Endothelial cell of umbilical vein (primary cell): Measurements from ENCODE around the gene BEND5. TPM values are rescaled to one million over a fixed set of nuclear protein-coding genes. Genes with fewer than 3 reads are reported as not detected.

Source experiments
- BruUV-seq: library from RNA; stranded (reverse); fragments of 400-500 nt; replicated peaks from 2 replicates; lab custom pipeline; 2021; lab: Mats Ljungman, UMichigan
- CTCF ChIA-PET: fragments of 300-600, 350-600 bp; sonication (Branson Sonifier 250); formaldehyde crosslinking; loops from one replicate; lab custom pipeline; 2021; ENCODE audit warnings: antibody characterized with exemption, inconsistent platforms; lab: Charles Lee
- POLR2A ChIA-PET: fragments of 300-600, 350-600 bp; sonication (Branson Sonifier 250); formaldehyde crosslinking; loops from one replicate; lab custom pipeline; 2021; ENCODE audit warnings: antibody characterized with exemption, inconsistent platforms; lab: Charles Lee
- DNase-seq: peaks from one replicate; pipeline ENCODE4 v3.0.0-alpha.2; 2011; ENCODE audit warnings: low read depth, low spot score
- FAIRE-seq: peaks from 2 replicates; lab custom pipeline; 2011; peaks lifted over from hg19 to GRCh38; lab: Jason Lieb, UNC
- H2AFZ ChIP-seq: 2 replicates; pipeline ENCODE4 v1.6.0; 2012; ENCODE audit warnings: low read depth, low read length, control low read depth, inconsistent platforms
- H3K27ac ChIP-seq: 2 replicates; pipeline ENCODE4 v1.5.1; 2011; ENCODE audit warnings: low read depth, mild to moderate bottlenecking, control low read depth, low read length, moderate library complexity; ENCODE audit not compliant: insufficient read depth
- H3K27me3 ChIP-seq, 2 experiments: 2 replicates each; pipeline versions ENCODE4 v1.6.0 to v1.6.1; 2011; ENCODE audit warnings: low read length in 2 of 2, mixed read lengths in 1 of 2; ENCODE audit not compliant: control insufficient read depth in 2 of 2, insufficient read depth in 2 of 2
- H3K36me3 ChIP-seq, 2 experiments: 2 replicates in 1 of 2; 3 replicates in 1 of 2; pipeline ENCODE4 v1.5.1; 2011; ENCODE audit warnings: low read length in 2 of 2, mild to moderate bottlenecking in 1 of 2, moderate library complexity in 1 of 2; ENCODE audit not compliant: control insufficient read depth in 2 of 2, insufficient read depth in 2 of 2; ENCODE audit errors: extremely low read depth in 1 of 2
- H3K4me1 ChIP-seq: 3 replicates; pipeline ENCODE4 v1.5.1; 2011; ENCODE audit warnings: mild to moderate bottlenecking, low read length; ENCODE audit not compliant: control insufficient read depth, insufficient read depth; ENCODE audit errors: extremely low read depth
- H3K4me2 ChIP-seq: 2 replicates; pipeline ENCODE4 v1.6.1; 2011; ENCODE audit warnings: low read length, control low read depth, mixed read lengths; ENCODE audit not compliant: insufficient read depth
- H3K4me3 ChIP-seq, 3 experiments: fragments of 200-600 bp in 1 of 3; sonication (generic), shearing (Covaris generic) in 1 of 3; replicated peaks in 1 of 3; 2 replicates each; pipeline ENCODE4 v1.5.1; 2011 to 2016; ENCODE audit warnings: control low read depth in 3 of 3, low read length in 3 of 3, mild to moderate bottlenecking in 2 of 3, inconsistent platforms in 1 of 3, low read depth in 1 of 3, moderate library complexity in 1 of 3; ENCODE audit not compliant: insufficient read depth in 1 of 3
- H3K79me2 ChIP-seq: 2 replicates; pipeline ENCODE4 v1.6.0; 2012; ENCODE audit warnings: low read length, inconsistent platforms; ENCODE audit not compliant: control insufficient read depth, insufficient read depth
- H3K9ac ChIP-seq: replicated peaks from 2 replicates; pipeline ENCODE3; 2011; ENCODE audit warnings: low read length, control low read depth; ENCODE audit not compliant: insufficient read depth; ENCODE audit errors: extremely low read depth
- H3K9me1 ChIP-seq: replicated peaks from 3 replicates; pipeline ENCODE4 v1.6.0; 2011; ENCODE audit warnings: mild to moderate bottlenecking, low read length; ENCODE audit not compliant: control insufficient read depth, insufficient read depth; ENCODE audit errors: extremely low read depth
- H3K9me3 ChIP-seq: replicated peaks from 2 replicates; pipeline ENCODE4 v1.5.1; 2012; ENCODE audit warnings: low read length, inconsistent platforms; ENCODE audit not compliant: control insufficient read depth, insufficient read depth
- H4K20me1 ChIP-seq: replicated peaks from 2 replicates; pipeline ENCODE3; 2011; ENCODE audit warnings: mild to moderate bottlenecking, low read length; ENCODE audit not compliant: control insufficient read depth, insufficient read depth; ENCODE audit errors: extremely low read depth
- EZH2 ChIP-seq: IDR thresholded peaks from 2 replicates; pipeline ENCODE4 v1.6.1; 2012; ENCODE audit warnings: borderline replicate concordance, low read depth, mild to moderate bottlenecking, moderate library complexity, low read length, inconsistent platforms; ENCODE audit not compliant: severe bottlenecking
- FOS ChIP-seq: IDR thresholded peaks from 2 replicates; pipeline ENCODE4 v1.6.1; 2011; ENCODE audit warnings: mild to moderate bottlenecking, low read length, moderate library complexity, borderline replicate concordance; ENCODE audit not compliant: insufficient read depth
- GATA2 ChIP-seq: IDR thresholded peaks from 2 replicates; pipeline ENCODE4 v1.7.0; 2011; ENCODE audit warnings: low read depth, mild to moderate bottlenecking, moderate library complexity, mixed read lengths, low read length; ENCODE audit not compliant: insufficient read length, insufficient read depth
- JUN ChIP-seq: IDR thresholded peaks from 2 replicates; pipeline ENCODE4 v1.6.1; 2011; ENCODE audit warnings: borderline replicate concordance, low read depth; ENCODE audit not compliant: insufficient read length, insufficient read depth
- MYC ChIP-seq: IDR thresholded peaks from one replicate; pipeline ENCODE4 v1.6.1; 2011; ENCODE audit warnings: mild to moderate bottlenecking, low read depth, low read length
- POLR2A ChIP-seq: IDR thresholded peaks from 2 replicates; pipeline ENCODE4 v1.6.1; 2012; ENCODE audit warnings: low read depth, mild to moderate bottlenecking, control low read depth, low read length
- POLR2AphosphoS5 ChIP-seq: IDR thresholded peaks from 2 replicates; pipeline ENCODE4 v1.6.1; 2012; ENCODE audit warnings: low read depth, mild to moderate bottlenecking, control low read depth, low read length, moderate library complexity; ENCODE audit not compliant: insufficient read depth
- dilution Hi-C: fragments of 300-500 bp; cut with MboI; formaldehyde crosslinking; loops from one replicate; pipeline ENCODE4 v1.15.0; 2019; ENCODE audit warnings: low sequenced_read_pairs; ENCODE audit not compliant: extremely low pct_ligation_motif_present
- intact Hi-C: fragments of 100-400 bp; cut with micrococcal nuclease; formaldehyde crosslinking; loops from one replicate; pipeline ENCODE4 v1.10.0; 2022
- polyA plus RNA-seq, 4 experiments: library from polyadenylated mRNA; depleted of rRNA in 3 of 4; stranded (reverse) in 3 of 4; unstranded in 1 of 4; fragments of >200 nt; gene quantifications; 2 replicates each; pipeline versions ENCODE4 v1.2.1 to v1.2.3, GENCODE V29; 2011 to 2012; ENCODE audit warnings: missing spikeins in 1 of 4
- total RNA-seq: library from RNA; stranded (reverse); gene quantifications from 2 replicates; pipeline ENCODE4 v1.2.3, GENCODE V29; 2021
- TF ChIP-seq, protein P1 (sequence below): IDR thresholded peaks from 2 replicates; pipeline ENCODE4 v1.6.1; 2011; ENCODE audit not compliant: insufficient read depth, insufficient read length
- TF ChIP-seq, protein P2 (sequence below), 2 donors: IDR thresholded peaks; 1 replicate in 1 of 2; 2 replicates in 1 of 2; pipeline ENCODE4 v1.5.1; 2011; ENCODE audit warnings: low read length in 2 of 2, mild to moderate bottlenecking in 2 of 2, moderate library complexity in 2 of 2, control low read depth in 1 of 2, inconsistent platforms in 1 of 2, low read depth in 1 of 2; ENCODE audit not compliant: insufficient read depth in 1 of 2; ENCODE audit errors: extremely low read depth in 1 of 2

BEND5 gene
- total and polyA plus RNA-seq, 2 donors (not counting 3 experiments of a cell fraction or from before 2014, with no cell fraction given), result not detected

DNA sequence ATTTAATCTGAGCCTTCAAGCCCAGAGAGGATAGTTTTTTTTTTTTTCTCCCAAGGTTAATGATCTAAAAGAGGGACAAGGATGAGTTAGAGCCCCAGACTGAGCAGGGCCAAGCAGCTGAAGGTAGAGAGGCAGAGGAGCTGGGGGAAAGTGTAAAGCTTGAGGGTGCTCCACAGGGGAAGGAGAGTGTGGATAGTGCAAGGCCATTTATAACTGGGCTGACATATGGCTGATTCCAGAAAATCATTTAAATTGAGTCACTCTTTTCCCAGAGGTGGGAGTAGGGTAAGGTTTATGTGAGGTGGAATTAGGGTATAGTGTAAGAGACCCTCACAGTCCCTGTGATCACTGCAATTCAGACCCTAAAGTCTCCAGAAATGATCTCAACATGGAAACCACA lies 55.8 kb downstream of the BEND5 start:
- POLR2A ChIA-PET, result no interaction called here
- Histone ChIP-seq H3K9ac (no peak overlapping the region), H3K79me2 (no peaks in the 10 kb centered on the region), H3K9me3 (no peaks in the 10 kb centered on the region), H3K4me1 (no peaks in the 10 kb centered on the region), H3K36me3 (no peaks in the 10 kb centered on the region), H3K4me2 (no peak overlapping the region), H2AFZ (no peak overlapping the region), H3K4me3 (no peak overlapping the region), H3K27me3 (no peaks in the 10 kb centered on the region), H3K9me1 (no peaks in the 10 kb centered on the region), H3K27ac (no peak overlapping the region), H4K20me1 (no peaks in the 10 kb centered on the region)
- TF ChIP-seq GATA2 (no peak), FOS (no peak), POLR2A (no peak), MYC (no peak), POLR2AphosphoS5 (no peak), EZH2 (no peak), JUN (no peak)
- TF ChIP-seq, protein P1, sequence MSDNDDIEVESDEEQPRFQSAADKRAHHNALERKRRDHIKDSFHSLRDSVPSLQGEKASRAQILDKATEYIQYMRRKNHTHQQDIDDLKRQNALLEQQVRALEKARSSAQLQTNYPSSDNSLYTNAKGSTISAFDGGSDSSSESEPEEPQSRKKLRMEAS, result no peak
- TF ChIP-seq, protein P2, sequence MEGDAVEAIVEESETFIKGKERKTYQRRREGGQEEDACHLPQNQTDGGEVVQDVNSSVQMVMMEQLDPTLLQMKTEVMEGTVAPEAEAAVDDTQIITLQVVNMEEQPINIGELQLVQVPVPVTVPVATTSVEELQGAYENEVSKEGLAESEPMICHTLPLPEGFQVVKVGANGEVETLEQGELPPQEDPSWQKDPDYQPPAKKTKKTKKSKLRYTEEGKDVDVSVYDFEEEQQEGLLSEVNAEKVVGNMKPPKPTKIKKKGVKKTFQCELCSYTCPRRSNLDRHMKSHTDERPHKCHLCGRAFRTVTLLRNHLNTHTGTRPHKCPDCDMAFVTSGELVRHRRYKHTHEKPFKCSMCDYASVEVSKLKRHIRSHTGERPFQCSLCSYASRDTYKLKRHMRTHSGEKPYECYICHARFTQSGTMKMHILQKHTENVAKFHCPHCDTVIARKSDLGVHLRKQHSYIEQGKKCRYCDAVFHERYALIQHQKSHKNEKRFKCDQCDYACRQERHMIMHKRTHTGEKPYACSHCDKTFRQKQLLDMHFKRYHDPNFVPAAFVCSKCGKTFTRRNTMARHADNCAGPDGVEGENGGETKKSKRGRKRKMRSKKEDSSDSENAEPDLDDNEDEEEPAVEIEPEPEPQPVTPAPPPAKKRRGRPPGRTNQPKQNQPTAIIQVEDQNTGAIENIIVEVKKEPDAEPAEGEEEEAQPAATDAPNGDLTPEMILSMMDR (IDR thresholded peaks at IDR 0.05; ENCODE audit: extremely low read depth in 1 of 2, insufficient read depth in 1 of 2, low read depth in 1 of 2, low read length in 2 of 2), result no peak
- intact Hi-C loops (no loop called here), dilution Hi-C loops (no loop called here)
- CTCF ChIA-PET, result no interaction called here
- FAIRE-seq (no peak), DNase-seq (no peak)
- BruUV-seq, result no TSS peak
